ENCODE measurements around the gene P2RY6. TPM values are rescaled to one million over a fixed set of nuclear protein-coding genes. Genes with fewer than 3 reads are reported as not detected.
"Not testable (repeated sequence)": the region's sequence is repeated elsewhere in the genome, so short reads cannot be mapped to it uniquely, and the experiment has no call there.

The P2RY6 gene
- total RNA-seq, 1 experiment from 2014 or later = not detected

DNA sequence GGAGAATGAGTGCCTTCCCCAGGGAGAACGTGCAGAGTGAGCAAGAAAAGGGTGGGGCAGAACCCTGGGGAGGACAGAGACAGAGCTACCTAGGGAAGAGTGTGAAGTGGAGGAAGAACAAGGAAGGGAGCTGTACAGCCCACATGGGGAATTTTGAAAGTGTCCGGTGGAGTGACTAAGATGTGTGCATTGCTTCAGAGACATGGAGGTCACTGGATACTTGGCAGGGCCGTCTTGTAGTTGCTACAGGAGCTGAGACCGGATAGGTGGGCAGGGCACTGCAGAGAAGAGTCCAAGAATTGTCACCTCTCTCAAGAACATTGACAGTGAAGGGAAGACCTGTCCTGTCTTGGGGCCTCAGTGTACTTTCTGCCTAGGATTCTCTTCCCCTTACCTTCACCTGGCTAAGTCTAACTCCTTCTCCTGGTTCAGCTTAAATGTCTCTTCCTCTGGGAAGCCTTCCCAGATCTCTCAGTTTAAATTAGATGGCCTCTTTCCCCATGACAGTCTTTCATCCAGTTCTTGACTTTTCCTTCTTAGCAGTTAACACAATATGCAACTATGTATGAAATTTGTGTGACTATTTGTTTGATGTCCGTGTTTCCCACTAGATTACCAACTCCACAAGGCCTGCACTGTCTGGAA, 9.2 kb upstream of the P2RY6 start:
- Histone ChIP-seq H3K27me3 (replicated peaks) (peaks cover 2% of the 10 kb centered on the region; the same call in 1 of the 2 replicates), H3K36me3 (no peaks in the 10 kb centered on the region), H3K27ac (no peak overlapping the region), H3K9me3 (replicated peaks) (no peaks in the 10 kb centered on the region), H3K4me1 (replicated peaks) (peaks cover 3% of the 10 kb centered on the region), H3K4me3 (no peak overlapping the region)
- no peak for DNase-seq (ENCODE audit: low read depth in 1 of 2, low spot score in 2 of 2)

DNA sequence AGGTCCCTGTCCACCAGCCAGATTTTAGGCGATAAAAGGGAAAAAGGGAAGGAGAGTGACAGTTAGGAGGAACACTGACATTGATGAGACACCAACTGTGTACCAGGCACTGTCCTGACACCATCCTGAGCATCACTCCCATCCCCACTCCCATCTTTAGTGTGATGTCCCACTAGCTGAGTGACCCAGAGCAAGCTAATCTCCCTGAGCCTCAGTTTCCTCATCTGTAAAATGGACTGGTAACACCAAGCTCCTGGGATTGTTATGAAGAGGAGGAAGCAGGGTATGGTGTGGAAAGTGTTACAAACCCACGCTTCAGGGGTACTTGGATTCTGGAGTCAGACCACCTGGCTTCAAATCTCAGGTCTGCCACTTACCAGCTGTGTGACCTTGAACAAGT, 8.5 kb upstream of the P2RY6 start:
- H3K27ac ChIP-seq = no peak overlapping the region
- peaks cover 2% of the 10 kb centered on the region; the same call in 1 of the 2 replicates for H3K27me3 ChIP-seq (replicated peaks)
- H3K36me3 ChIP-seq = no peaks in the 10 kb centered on the region
- no peaks in the 10 kb centered on the region for H3K9me3 ChIP-seq (replicated peaks)
- no peak for DNase-seq (ENCODE audit: low read depth in 1 of 2, low spot score in 2 of 2)
- no peaks in the 10 kb centered on the region for H3K4me1 ChIP-seq (replicated peaks)
- no peak overlapping the region for H3K4me3 ChIP-seq

DNA sequence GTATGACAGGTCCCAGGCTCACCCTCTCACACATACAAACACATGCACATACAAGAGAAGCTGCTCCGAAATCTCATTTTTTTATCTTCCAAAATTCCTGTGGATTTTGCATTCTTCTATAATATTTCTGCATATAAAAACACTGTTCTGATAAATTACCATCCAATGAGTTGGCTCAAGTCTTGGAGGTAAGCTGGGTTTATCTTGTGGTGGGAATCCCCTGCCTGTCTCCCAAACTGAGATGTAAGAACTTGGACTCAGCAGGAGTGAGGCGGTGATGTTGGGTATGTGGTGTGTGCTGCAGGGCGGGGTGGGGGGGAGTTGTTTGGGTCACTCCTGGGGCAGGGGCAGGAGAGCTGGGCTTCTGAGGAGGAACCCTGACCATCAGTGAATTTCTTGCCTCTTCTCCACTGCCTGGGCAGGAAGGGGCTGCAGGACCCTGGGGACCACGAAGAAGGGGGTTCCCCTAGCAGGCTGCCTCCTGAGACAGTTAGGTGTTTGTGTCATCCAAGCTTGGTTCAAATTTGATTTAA, 6.8 kb upstream of the P2RY6 start:
- no peak overlapping the region for H3K27ac ChIP-seq
- H3K4me3 ChIP-seq = no peak overlapping the region
- H3K27me3 ChIP-seq (replicated peaks) = peaks cover 2% of the 10 kb centered on the region; the same call in 1 of the 2 replicates
- no peaks in the 10 kb centered on the region for H3K36me3 ChIP-seq
- no peaks in the 10 kb centered on the region for H3K4me1 ChIP-seq (replicated peaks)
- no peak for DNase-seq (ENCODE audit: low read depth in 1 of 2, low spot score in 2 of 2)
- H3K9me3 ChIP-seq (replicated peaks) = no peaks in the 10 kb centered on the region

DNA sequence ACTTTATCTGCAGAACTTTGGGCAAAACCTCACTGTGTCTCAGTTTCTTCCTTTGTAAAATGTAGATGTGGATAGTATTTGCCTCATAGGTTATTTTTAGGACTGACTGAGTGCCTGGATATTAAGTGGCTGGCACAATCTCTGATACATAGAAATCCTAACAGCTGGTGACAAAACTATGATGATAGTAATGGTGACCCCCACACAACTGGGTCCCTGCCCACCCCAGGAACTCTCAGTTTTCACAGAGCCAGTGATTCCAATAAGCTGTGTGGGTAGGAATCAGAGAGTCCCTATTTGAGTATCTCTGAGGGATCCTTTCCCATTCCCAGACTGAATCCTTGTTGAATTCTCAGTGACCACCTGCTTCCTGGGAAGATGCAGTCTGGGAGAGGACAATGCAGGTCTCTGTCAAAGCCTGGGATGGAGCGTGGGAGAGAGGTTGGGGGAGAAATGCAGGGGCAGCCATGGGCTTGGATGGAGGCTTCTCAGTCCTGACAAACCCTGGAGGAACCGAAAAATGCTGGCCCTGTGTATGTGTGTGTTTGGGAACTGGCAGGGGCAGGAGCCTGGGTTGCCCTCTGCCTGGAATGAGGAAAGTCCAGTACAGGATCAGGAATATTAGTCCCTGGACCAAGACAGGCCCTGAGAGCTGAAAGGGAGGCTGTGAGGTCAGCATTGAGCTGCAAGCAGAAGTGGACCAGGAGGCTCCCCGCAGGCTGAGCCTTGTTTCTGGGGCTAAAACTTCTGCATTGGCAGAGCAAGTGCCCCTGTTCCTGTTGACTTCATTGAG, 6.1 kb upstream of the P2RY6 start:
- H3K9me3 ChIP-seq (replicated peaks) = no peaks in the 10 kb centered on the region
- no peak overlapping the region for H3K4me3 ChIP-seq
- H3K4me1 ChIP-seq (replicated peaks) = no peaks in the 10 kb centered on the region
- no peak overlapping the region for H3K27ac ChIP-seq
- peaks cover 2% of the 10 kb centered on the region; the same call in 1 of the 2 replicates for H3K27me3 ChIP-seq (replicated peaks)
- no peak for DNase-seq (ENCODE audit: low read depth in 1 of 2, low spot score in 2 of 2)
- H3K36me3 ChIP-seq = no peaks in the 10 kb centered on the region

DNA sequence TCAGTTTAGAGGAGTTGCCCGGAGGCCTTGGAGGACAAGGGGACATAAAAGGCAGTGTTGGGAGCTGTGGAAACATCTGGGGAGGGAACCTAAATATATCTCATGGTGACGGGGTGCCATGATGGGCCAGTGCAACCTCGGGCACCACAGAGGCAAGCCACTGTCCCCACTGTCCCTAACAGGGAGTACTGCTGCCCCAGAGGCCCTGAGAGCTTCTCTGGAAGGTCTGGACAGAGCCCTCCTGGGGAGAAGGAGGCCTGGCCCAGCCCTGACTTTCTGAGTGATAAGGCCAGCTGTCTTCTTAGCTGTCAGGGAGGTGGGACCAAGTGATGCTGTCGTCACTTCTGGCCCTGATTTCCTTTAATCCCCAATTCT, 5.5 kb upstream of the P2RY6 start:
- no peaks in the 10 kb centered on the region for H3K4me1 ChIP-seq (replicated peaks)
- no peaks in the 10 kb centered on the region for H3K9me3 ChIP-seq (replicated peaks)
- peaks cover 2% of the 10 kb centered on the region; the same call in 1 of the 2 replicates for H3K27me3 ChIP-seq (replicated peaks)
- no peak overlapping the region for H3K27ac ChIP-seq
- no peaks in the 10 kb centered on the region for H3K36me3 ChIP-seq
- no peak overlapping the region for H3K4me3 ChIP-seq
- no peak for DNase-seq (ENCODE audit: low read depth in 1 of 2, low spot score in 2 of 2)

DNA sequence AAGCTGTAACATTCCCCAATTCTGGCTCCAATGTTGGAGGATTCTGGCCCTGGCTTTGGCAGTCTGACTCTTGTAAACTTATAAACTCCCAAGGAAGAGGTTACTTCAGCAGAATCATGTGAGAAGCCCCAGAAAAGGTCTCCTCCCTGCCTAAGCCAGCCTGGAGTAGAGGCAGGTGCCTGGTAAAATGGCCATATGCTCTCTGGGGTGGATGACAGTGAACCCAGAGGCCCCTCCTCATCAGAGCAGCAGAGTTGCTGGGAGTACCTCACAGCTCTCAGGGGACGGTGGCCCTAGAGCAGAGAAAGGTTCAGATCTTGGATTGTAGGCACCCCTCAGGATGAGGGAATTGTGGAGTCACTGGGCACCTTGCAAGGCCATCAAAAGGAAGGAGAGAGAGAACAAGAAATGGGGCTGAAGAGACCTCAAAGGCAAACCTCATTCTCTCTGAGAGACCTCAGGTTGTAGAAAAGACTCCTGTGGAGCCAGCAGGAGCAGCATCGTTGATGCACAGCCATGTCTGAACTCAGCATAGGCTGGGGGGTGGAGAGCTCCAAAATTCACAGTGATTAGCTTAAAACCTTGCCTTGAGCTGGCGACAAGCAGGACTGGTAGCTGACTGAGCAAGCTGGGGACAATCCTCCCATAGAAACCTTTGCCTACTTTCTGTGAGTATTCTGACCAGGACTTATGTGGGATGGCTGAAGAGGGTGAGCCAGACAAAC, 4.9 kb upstream of the P2RY6 start:
- Histone ChIP-seq H3K9me3 (replicated peaks) (no peaks in the 10 kb centered on the region), H3K4me1 (replicated peaks) (no peaks in the 10 kb centered on the region), H3K36me3 (no peaks in the 10 kb centered on the region), H3K4me3 (no peak overlapping the region), H3K27me3 (replicated peaks) (peaks cover 2% of the 10 kb centered on the region; the same call in 1 of the 2 replicates), H3K27ac (no peak overlapping the region)
- DNase-seq (ENCODE audit: low read depth in 1 of 2, low spot score in 2 of 2) = no peak

DNA sequence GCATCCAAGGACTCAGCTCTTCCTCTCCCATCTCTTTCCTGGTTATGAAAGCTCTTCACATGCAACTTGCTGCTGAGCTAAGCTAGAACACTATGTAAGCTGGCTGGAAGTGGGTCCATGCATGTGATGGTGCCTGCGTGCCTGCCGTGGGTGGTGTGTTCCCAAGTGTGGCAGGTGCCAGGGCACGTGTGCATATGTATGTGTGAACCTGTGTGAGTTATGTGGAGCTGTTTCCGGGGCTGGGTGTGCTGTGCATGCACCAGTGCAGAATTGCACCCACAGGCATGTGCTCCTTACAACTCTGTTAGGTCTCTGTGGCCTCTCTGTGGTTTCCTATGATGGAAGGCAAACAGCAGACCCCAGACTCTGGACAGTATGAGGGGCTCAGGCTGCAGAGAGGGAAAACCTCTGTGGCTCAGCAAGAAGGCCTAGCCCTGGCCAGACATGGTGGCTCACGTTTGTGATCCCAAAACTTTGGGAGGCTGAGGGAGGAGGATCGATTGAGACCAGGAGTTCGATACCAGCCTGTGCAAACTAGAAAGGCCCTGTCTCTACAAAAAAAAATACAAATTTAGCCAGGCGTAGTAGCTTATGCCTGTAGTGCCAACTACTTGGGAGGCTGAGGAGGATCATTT, 4.1 kb upstream of the P2RY6 start:
- no peak overlapping the region for H3K27ac ChIP-seq
- H3K4me1 ChIP-seq (replicated peaks) = no peaks in the 10 kb centered on the region
- H3K27me3 ChIP-seq (replicated peaks) = peaks cover 2% of the 10 kb centered on the region; the same call in 1 of the 2 replicates
- no peak overlapping the region for H3K4me3 ChIP-seq
- no peaks in the 10 kb centered on the region for H3K36me3 ChIP-seq
- DNase-seq (ENCODE audit: low read depth in 1 of 2, low spot score in 2 of 2) = no peak
- no peaks in the 10 kb centered on the region for H3K9me3 ChIP-seq (replicated peaks)

DNA sequence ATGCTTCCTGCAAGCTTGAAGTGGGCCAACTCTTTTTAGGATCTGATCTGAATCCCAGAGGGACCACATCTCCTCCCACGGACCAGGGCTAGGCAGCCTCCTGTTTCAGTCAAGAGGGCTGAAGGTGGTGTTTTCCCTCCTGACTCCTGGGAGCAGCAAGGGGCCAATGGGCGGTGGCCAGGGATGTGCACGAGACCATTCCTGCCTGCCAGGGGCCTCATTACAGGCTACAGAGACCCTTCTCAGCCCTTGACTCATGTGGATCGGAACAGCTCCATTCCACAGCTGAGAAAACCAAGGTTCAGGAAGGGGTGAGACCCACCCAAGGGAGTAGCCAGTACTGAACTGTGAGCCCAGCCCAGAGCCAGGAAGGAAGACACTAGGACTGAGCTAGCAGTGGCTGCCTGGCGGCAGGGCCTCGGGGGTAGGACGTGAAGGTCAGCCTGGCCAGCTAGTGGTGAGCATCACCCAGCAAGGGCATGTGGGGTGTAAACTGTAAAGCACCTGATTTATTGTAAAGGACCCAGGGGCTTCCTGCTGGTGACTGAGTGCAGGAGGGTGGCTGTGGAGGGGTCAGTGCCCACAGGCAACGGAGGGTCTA, 3.4 kb upstream of the P2RY6 start:
- Histone ChIP-seq H3K36me3 (no peaks in the 10 kb centered on the region), H3K4me3 (no peak overlapping the region), H3K27ac (no peak overlapping the region), H3K9me3 (replicated peaks) (no peaks in the 10 kb centered on the region), H3K4me1 (replicated peaks) (no peaks in the 10 kb centered on the region), H3K27me3 (replicated peaks) (peaks cover 2% of the 10 kb centered on the region; the same call in 1 of the 2 replicates)
- no peak for DNase-seq (ENCODE audit: low read depth in 1 of 2, low spot score in 2 of 2)

DNA sequence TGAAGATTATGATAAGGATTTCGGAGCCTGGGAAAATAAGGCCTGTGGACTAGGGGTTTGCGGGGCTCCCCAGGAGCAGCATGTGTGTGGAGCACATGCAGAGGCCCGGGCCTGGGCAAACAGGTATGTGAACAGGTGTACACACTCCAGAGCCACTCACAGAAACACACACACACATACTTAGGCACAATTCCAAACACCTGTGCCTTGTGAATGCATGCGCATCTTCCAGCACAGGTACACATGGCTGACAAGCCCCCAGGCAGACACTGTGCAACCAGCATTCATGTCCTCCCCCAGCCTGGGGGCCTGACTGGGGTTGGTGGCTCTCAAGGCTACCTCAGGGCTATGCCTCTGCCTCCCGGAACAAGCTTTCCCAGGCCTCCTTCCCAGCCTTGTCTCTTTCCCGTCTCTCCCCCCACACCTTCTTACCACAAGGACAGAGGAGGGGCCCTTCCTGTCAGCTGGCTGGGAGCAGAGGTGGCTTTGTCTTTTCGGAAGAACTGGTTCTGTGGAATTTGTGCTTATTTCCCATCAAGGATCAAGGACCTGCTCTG, 2.6 kb upstream of the P2RY6 start:
- Histone ChIP-seq H3K27ac (no peak overlapping the region), H3K4me3 (no peak overlapping the region), H3K4me1 (replicated peaks) (no peaks in the 10 kb centered on the region), H3K9me3 (replicated peaks) (no peaks in the 10 kb centered on the region), H3K27me3 (replicated peaks) (no peaks in the 10 kb centered on the region; the same call in 1 of the 2 replicates), H3K36me3 (no peaks in the 10 kb centered on the region)
- DNase-seq (ENCODE audit: low read depth in 1 of 2, low spot score in 2 of 2) = no peak

DNA sequence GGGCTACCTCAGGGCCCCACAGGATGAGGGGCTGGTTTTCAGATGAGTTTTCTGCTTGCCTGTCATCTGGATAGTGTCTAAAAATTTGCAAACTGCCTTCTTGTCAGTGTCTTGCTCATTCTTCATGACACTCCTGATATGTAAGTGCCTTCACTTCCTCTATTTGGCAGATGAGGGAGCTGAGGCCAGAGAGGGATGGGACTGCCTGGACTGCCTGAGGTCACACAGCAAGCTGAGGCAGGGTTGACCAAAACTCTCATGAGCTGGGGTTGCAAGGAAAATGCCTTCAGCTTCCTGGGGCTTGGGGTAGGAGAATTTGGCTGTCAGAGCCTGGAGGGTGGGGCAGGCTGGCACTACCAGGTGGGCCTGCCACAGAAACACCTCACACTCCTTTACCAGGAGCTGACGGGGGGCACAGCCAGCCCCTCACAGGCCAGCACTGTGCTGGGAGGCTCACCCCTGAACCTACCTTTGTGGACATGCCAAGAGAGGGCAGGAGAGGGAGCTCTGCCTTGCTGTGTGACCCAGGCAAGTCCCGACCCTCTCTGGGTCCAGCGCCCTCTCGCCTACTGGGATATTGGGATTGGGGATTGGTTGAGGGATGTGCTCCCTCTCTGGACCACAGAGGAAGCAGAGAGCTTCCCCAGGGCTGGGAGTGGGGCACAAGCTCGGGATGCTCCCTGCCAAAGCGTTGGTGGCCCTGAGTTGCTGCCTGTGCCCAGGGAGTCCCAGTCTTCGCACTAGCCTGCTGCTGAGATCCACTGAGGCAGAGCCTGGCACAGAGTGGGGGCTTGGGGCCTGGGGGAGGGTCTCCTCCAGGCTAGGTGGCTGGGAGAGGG, 1.9 kb upstream of the P2RY6 start:
- no peak overlapping the region for H3K27ac ChIP-seq
- no peak overlapping the region for H3K4me3 ChIP-seq
- no peaks in the 10 kb centered on the region for H3K27me3 ChIP-seq (replicated peaks)
- no peak for DNase-seq (ENCODE audit: low read depth in 1 of 2, low spot score in 2 of 2)
- no peaks in the 10 kb centered on the region for H3K36me3 ChIP-seq
- no peaks in the 10 kb centered on the region for H3K4me1 ChIP-seq (replicated peaks)
- H3K9me3 ChIP-seq (replicated peaks) = no peaks in the 10 kb centered on the region

DNA sequence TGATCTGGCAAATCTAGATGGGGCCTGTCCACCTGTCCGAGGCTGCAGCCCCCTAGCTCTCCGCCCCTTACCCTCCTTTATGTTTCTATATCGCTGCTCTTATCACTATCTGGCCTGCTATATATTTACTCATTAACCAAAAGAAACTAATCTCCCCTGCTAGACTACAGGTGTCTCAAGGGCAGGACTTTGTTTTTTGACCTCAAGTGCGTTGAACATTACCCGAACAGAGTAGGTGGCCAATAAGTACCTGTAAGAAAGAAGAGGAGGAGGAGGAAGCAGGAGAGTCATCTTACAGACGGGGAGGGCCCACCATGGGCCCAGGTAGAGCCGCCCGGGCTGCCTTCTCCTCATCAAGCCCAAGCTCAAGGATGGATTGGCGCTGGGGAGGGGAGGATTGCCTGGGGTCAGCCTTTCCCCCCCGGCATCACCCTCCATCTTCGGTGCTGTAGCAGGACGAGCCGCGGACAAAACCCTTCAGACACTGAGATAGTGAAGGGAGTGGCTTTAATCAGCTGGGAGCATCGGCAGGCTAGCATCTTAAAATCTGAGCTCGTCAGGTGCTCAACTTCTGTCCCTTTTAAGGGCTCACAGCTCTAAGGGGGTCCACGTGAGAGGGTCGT, 1.2 kb upstream of the P2RY6 start:
- Histone ChIP-seq H3K27me3 (replicated peaks) (no peaks in the 10 kb centered on the region), H3K4me3 (no peak overlapping the region), H3K27ac (no peak overlapping the region), H3K36me3 (no peaks in the 10 kb centered on the region), H3K4me1 (replicated peaks) (no peaks in the 10 kb centered on the region), H3K9me3 (replicated peaks) (no peaks in the 10 kb centered on the region)
- DNase-seq (ENCODE audit: low read depth in 1 of 2, low spot score in 2 of 2) = no peak

DNA sequence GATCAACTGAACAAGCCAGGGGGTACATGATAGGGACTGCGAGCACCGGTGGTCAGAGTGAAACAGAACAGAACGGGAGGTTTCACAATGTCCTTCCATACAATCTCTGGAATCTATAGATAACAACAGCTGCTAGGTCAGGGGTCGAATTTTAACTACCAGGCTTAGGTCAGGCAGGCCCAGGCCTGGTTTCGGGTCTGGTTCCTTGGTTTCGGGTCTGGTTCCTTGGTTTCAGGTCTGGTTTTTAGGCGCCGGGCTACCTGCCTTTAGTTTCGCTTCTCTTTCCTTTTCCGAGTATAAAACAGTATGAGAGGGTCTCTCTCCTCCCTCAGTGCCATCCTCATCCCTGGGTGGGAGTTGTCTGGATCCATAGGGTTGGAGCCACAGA, 666 bp upstream of the P2RY6 start:
- not testable (repeated sequence) for DNase-seq (ENCODE audit: low read depth in 1 of 2, low spot score in 2 of 2); H3K27ac ChIP-seq; H3K9me3 ChIP-seq (replicated peaks); H3K4me3 ChIP-seq; H3K36me3 ChIP-seq; H3K27me3 ChIP-seq (replicated peaks); H3K4me1 ChIP-seq (replicated peaks)
